GM19395 (cell line): ENCODE data around the gene TMEM259.
"Not testable (repeated sequence)": the region's sequence is repeated elsewhere in the genome, so short reads cannot be mapped to it uniquely, and the experiment has no call there.

Experiments used
- ATAC-seq: cut with Tn5 transposase; IDR thresholded peaks from one replicate; pipeline ENCODE4 v1.9.1; 2021; ENCODE audit warnings: mild to moderate bottlenecking, moderate library complexity; ENCODE audit not compliant: unreplicated experiment

The TMEM259 gene

DNA sequence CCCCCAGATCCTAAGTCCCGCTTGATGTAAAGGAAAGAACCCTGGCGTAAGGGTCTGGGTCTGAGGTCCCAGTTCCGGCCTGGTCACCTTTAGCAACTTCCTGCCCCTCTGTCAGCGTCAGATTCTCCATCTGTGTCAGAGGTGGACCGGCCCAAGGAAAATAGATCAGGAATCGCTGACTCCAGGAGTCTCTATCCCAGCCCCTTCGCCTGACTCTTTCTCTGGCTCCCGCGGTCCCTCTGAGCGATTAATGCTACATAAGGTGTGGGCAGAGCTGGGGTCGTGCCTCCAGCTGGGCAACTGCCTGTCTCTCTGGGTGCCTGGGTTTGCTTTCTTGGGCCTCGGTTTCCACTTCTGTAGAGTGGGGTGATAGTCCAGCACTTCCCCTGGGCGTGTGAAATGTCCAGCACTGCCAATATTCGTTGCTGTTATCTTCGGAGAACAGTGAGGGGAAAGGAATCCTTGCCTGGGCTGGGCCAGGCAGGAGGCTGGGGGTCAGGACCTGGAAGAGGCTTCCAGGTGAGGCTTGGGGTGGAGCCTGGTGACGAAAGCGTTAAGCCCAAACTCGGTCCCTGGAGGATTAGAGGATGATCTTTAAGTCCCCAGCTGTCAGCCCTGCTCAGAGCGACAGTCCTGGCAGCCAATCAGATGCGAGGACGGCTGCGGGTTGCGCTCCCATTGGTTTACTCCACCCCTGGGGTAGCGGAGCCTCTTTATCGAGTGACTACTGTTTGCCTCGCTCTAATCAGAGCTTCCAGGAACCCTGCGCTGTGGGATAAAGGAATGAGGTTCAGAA, 19.8 kb upstream of the TMEM259 start:
- peak; percentile 44 for ATAC-seq

GRCh38 chr19:1039646-1040475, 18.9 kb upstream of the TMEM259 start, which contains the start of gene ABCA7:
Gene ABCA7 (plus strand): TSS chr19:1040107. CDS start chr19:1041362, 1,255 bp downstream.
- peak; percentile 66 for ATAC-seq

DNA sequence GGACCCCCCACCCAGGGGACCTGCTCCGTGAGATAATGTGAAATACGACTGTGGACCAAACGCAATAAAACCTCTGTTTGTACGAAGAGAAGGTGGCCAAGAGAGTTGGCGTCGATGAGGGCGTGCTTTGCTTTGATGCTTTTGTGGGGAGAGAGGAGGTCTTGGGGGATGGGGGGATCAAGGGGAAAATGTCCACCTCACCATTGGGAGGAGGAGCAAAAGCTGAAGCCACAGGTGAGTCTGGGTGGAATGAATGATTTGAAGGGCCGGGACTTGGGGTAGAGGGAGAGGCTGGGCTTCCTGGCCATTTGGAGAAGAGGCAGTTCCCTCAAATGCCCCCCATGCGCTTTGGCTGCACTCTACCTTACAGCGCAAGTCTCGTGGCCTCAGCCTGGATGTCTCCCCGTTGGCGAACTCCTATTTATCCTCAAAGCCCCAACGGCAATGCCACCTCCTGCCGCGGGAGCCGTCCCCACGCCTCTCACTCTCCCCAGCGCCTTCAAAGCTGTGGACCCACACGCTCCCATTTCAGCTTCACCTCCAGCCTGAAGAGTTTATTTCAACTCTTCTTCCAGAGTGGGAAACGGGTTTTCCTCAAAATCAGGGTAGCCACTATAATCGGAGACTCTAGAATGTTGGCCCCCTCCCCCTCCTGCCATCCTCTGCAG, 18.2 kb upstream of the TMEM259 start:
- no peak for ATAC-seq

- ATAC-seq, result no peak
Measured at GRCh38 chr19:1037621-1038064, 16.7 kb upstream of the TMEM259 start.

DNA sequence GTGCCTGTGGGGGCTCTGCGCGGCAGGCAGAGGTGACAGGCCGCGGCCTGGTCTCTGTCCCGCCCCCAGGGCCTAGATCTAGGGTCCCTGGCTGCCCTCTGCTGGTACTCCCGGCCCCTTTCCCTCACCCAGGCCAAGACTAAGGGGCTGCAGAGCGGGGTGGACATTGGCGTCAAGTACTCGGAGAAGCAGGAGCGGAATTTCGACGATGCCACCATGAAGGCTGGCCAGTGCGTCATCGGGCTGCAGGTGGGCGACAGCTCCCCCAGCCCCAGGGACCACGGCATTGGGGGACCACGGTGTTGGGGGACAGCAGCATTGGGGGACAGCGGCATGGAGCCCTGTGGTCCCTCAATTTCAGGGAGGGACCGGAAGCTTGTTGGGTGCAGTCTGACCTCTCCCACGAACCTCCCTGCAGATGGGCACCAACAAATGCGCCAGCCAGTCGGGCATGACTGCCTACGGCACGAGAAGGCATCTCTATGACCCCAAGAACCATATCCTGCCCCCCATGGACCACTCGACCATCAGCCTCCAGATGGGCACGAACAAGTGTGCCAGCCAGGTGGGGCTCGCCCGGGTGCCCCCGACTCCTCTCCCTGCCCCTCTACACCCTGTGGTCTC, 15.2 kb upstream of the TMEM259 start:
- ATAC-seq, result no peak

- no peak for ATAC-seq
Measured at GRCh38 chr19:1032264-1032867, 11.4 kb upstream of the TMEM259 start.

- ATAC-seq, result no peak
Measured at GRCh38 chr19:1028062-1028926, 7.4 kb upstream of the TMEM259 start.

DNA sequence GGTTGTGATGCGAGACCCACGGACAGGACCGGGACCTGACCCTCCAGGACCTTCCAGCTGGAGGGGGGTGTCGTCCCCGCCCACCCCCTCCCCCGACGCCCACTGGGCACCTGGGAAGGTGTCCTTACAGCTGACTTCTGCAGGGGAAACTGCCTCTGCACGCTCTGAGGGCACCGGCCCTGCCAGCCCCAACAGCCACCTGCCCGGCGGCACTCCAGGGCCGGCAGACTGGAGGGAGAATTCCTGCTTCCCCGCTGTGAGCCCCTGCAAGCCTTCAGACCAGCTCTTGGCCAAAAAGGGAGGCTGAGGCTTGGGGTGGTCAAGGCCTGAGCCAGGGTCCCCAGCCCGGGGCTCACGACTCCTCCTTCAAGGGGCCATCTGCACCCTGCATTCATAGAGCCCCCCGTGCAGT, 6.7 kb upstream of the TMEM259 start:
- no peak for ATAC-seq

- ATAC-seq, result no peak
Measured at GRCh38 chr19:1026783-1027649, 6.1 kb upstream of the TMEM259 start.

DNA sequence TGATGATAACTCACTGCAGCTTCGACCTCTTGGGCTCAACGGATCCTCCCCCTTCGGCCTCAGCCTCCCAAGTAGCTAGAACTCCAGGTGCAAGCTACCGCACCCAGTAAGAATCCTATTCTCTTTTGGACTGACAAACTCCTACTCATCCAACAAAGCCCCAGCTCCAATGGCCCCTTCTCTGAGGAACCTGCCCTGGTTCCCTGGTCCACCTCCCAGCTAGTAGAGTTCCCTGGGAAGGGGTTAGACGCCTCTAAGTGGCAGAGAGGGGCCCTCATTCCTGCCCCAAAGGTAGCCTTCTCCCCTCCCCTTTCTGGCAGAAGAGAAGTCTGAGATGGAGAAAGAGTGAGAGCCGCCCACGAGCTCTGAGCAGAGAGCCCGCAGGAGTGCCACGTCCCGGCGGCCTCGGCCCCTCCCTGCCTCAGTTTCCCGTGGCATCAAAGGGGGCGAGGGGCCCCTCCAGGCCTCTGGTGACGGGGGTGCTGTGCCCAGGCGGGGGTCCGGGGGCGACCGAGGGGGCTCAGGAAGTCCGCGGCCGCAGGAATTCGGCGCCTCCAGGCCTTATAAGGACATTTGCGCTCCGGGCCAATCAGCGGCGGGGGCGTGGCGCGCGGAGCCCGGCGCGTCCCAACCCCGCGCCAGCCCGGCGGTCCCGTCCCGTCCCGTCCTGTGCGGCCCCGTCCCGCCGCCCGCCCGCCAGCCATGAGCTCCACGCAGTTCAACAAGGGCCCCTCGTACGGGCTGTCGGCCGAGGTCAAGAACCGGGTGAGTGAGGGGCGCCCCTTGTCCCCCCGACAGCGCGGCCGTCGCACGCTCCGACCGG, 5.2 kb upstream of the TMEM259 start, which contains the start of gene CNN2:
TSS of gene CNN2 (plus strand) at position 649 of the 823 bp plus-strand sequence. CDS start at position 703, 54 bp downstream.
- no peak for ATAC-seq

- ATAC-seq, result not testable (repeated sequence)
Measured at GRCh38 chr19:1025080-1025479, 4.2 kb upstream of the TMEM259 start.

GRCh38 chr19:1023883-1024188, 2.9 kb upstream of the TMEM259 start:
- not testable (repeated sequence) for ATAC-seq

DNA sequence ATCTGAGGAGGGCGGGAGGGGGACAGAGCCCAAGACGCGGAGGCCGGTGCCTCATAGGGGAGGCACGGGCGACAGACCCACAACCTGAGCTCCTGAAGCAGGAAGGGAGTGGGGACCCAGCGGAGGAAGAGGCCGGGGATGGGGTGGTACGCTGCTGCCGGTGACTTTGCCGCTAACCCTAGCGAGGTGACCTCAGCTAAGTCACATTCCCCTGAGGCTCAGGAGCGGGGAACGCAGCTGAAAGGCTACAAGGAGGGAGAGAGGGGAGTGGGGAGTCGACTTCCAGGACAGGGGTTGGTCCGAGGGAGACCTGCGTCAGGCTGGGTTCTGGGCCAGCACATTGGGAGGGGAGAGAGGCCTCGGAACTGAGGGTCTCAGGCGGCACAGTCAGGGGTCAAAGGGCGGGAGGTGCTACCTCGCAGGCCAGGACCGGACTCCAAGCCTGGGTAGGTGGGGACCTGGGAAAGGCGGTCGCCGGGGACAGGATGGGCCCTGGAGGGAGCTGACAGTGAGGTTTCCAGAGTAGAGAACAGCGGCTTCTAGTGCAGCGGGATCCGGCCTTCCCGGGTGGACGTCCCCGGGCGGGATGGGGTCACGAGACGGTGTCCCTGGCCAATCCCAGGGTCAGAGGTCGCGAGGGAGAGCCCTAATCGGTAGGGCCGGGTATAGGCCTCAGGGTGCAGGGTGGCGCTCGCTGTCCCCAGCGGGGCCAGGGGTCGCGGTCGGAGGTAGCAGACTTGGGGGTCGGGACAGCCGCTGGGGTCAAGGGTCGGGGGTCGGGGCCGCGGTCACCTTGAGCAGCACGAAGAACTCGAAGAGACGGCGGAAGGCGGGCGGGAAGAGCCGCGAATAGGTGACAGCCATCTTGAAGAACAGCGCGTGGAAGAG, 699 bp downstream of the TMEM259 start:
- no peak for ATAC-seq

GRCh38 chr19:1019616-1019961, 1.3 kb downstream of the TMEM259 start:
- ATAC-seq, result no peak

DNA sequence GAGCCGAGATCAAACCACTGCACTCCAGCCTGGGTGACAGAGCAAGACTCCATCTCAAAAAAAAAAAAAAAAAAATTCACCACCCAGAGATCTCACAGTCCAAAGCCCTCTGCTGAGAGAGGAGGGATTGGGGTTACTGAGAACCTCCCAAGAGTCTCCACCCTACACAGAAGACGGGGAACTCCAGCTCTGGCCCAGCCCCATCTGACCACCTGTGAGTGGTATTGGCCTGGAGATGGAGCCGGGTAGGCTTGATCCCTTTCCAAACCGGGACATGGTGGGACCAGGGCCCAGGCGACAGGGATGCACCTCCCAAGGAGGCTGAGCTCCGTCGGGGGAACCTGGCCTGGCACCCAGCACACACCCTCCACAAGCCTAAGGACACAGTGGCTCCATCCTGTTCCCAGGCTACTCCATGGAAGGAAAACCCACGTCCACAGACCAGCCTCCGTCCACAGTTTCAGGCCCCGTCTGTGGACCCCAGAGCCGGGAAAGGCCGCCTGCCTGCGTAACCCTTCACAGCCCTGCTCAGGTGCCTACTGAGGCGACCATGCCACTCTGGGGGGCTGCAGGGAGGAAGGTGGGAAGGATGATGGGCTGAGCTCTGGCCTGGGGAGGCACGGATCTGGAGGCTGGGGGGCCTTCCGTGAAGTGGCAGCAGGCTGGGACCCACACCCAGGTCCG, 1.8 kb downstream of the TMEM259 start:
- no peak for ATAC-seq

- ATAC-seq, result no peak
Measured at GRCh38 chr19:1018393-1018792, 2.5 kb downstream of the TMEM259 start.
